ENCODE results near the gene TMTC2. TPM values are rescaled to one million over a fixed set of nuclear protein-coding genes. Genes with fewer than 3 reads are reported as not detected.

Gene TMTC2
- total RNA-seq, 6 experiments from 2014 or later: 0.75 to 3.2 (median 1.1) TPM

DNA sequence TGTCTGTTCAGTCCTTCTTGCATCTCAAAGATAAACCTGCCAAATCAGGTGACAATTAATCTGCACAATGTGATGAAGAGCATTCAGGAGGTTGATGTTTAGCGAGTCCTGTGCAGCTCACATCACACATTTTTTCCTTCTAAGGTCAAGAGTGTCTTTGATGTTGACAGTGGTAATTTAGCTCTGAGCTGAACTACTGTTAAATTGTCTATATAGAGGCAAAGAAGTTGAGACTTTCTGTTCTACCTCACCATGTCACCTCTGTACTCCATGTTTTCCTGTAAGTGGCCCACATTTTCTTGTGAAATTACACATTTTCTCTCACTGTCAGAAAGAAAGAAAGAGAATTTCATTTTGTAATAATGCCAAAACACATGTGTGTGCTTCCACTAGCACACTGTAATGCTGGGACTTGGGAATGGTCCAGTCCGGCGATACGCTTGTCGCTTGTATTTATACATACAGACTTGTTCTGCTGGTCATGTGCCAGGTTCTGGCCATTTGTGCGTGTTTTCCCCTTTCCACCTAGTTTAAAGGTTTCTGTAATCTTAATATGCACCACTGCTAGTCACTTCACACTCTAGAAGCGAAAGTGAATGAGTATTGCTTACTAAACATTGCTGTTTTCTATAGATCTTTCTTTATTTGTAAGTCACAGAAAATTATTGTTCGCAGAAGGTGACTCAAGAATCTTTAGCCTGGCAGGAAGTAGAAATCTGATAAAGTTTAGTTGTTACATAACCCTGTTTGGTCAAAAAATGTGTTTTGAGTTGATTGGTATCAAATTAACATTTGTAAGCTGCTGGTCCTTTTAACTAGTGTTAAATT is 328.9 kb downstream of the TMTC2 start:
- no peaks in the 10 kb centered on the region; the same call in 1 of the 2 replicates for H3K36me3 Mint-ChIP-seq (ENCODE audit: low read depth)
- TF ChIP-seq, protein P1, sequence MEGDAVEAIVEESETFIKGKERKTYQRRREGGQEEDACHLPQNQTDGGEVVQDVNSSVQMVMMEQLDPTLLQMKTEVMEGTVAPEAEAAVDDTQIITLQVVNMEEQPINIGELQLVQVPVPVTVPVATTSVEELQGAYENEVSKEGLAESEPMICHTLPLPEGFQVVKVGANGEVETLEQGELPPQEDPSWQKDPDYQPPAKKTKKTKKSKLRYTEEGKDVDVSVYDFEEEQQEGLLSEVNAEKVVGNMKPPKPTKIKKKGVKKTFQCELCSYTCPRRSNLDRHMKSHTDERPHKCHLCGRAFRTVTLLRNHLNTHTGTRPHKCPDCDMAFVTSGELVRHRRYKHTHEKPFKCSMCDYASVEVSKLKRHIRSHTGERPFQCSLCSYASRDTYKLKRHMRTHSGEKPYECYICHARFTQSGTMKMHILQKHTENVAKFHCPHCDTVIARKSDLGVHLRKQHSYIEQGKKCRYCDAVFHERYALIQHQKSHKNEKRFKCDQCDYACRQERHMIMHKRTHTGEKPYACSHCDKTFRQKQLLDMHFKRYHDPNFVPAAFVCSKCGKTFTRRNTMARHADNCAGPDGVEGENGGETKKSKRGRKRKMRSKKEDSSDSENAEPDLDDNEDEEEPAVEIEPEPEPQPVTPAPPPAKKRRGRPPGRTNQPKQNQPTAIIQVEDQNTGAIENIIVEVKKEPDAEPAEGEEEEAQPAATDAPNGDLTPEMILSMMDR (IDR thresholded peaks at IDR 0.05): no peak
- H3K9me3 Mint-ChIP-seq: peaks cover 26% of the 10 kb centered on the region
- no peak overlapping the region for H3K27ac Mint-ChIP-seq
- H3K27me3 Mint-ChIP-seq (ENCODE audit: insufficient read depth): no peaks in the 10 kb centered on the region; the same call in 1 of the 2 replicates
- H3K4me3 Mint-ChIP-seq: peak overlapping the region; percentile 71; the same call in 1 of the 2 replicates
- H3K4me1 Mint-ChIP-seq (ENCODE audit: low read depth): peaks cover 8% of the 10 kb centered on the region; the same call in 1 of the 2 replicates
- DNase-seq: peak; percentile 1

- TF ChIP-seq, protein P1 (IDR thresholded peaks at IDR 0.05): no peak
- Mint-ChIP-seq H3K36me3 (ENCODE audit: low read depth) (no peaks in the 10 kb centered on the region), H3K27ac (no peak overlapping the region), H3K27me3 (ENCODE audit: insufficient read depth) (no peaks in the 10 kb centered on the region; the same call in 1 of the 2 replicates), H3K4me3 (peak overlapping the region; percentile 71; the same call in 1 of the 2 replicates), H3K9me3 (peaks cover 23% of the 10 kb centered on the region), H3K4me1 (ENCODE audit: low read depth) (peaks cover 8% of the 10 kb centered on the region; the same call in 1 of the 2 replicates)
- peak; percentile 67 for DNase-seq
Observed at GRCh38 chr12:83016218-83016835, 329.6 kb downstream of the TMTC2 start.

DNA sequence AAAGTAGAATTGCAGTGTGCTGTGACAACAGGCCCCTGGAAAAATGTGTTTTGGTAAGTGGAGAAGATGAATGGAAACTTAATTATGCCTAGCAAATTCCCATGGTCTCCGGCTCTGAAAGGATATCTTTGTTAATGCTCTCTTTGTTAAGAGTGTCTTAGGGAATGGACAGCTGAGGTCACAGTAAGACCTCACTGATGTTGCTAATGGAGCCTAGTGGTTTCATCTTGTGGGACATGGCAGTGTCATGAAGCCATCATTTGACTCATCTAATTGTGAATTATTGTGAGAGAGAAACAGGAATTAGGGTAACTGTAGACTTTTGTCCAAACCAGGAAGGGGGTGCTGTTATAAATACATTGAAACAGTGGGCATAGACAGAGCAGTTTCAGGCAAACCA is 330.3 kb downstream of the TMTC2 start:
- H3K4me1 Mint-ChIP-seq (ENCODE audit: low read depth): peaks cover 8% of the 10 kb centered on the region; the same call in 1 of the 2 replicates
- no peak overlapping the region for H3K27ac Mint-ChIP-seq
- no peak overlapping the region for H3K4me3 Mint-ChIP-seq
- peaks cover 27% of the 10 kb centered on the region for H3K9me3 Mint-ChIP-seq
- TF ChIP-seq, protein P1 (IDR thresholded peaks at IDR 0.05): no peak
- H3K27me3 Mint-ChIP-seq (ENCODE audit: insufficient read depth): no peaks in the 10 kb centered on the region; the same call in 1 of the 2 replicates
- no peak for DNase-seq
- no peaks in the 10 kb centered on the region for H3K36me3 Mint-ChIP-seq (ENCODE audit: low read depth)

GRCh38 chr12:83018088-83018487 is 331.4 kb downstream of the TMTC2 start:
- H3K27ac Mint-ChIP-seq: no peak overlapping the region
- DNase-seq: no peak
- no peaks in the 10 kb centered on the region; the same call in 1 of the 2 replicates for H3K27me3 Mint-ChIP-seq (ENCODE audit: insufficient read depth)
- H3K9me3 Mint-ChIP-seq: peaks cover 27% of the 10 kb centered on the region
- H3K36me3 Mint-ChIP-seq (ENCODE audit: low read depth): no peaks in the 10 kb centered on the region
- H3K4me1 Mint-ChIP-seq (ENCODE audit: low read depth): peaks cover 8% of the 10 kb centered on the region; the same call in 1 of the 2 replicates
- TF ChIP-seq, protein P1 (IDR thresholded peaks at IDR 0.05): no peak
- no peak overlapping the region for H3K4me3 Mint-ChIP-seq

GRCh38 chr12:83027021-83027723 is 340.5 kb downstream of the TMTC2 start:
- no peaks in the 10 kb centered on the region for H3K36me3 Mint-ChIP-seq (ENCODE audit: low read depth)
- H3K27ac Mint-ChIP-seq: no peak overlapping the region
- TF ChIP-seq, protein P1 (IDR thresholded peaks at IDR 0.05): no peak
- no peak overlapping the region for H3K4me3 Mint-ChIP-seq
- H3K9me3 Mint-ChIP-seq: peaks cover 14% of the 10 kb centered on the region; the same call in 1 of the 2 replicates
- DNase-seq: no peak
- no peaks in the 10 kb centered on the region for H3K4me1 Mint-ChIP-seq (ENCODE audit: low read depth)
- H3K27me3 Mint-ChIP-seq (ENCODE audit: insufficient read depth): no peaks in the 10 kb centered on the region; the same call in 1 of the 2 replicates
